Measurements from ENCODE around the gene MYH16. TPM values are rescaled to one million over a fixed set of nuclear protein-coding genes. Genes with fewer than 3 reads are reported as not detected.

Gene MYH16
- total and polyA plus RNA-seq, 10 donors, result not detected

- Histone ChIP-seq H3K4me3 (no peak overlapping the region), H3K4me1 (no peaks in the 10 kb centered on the region), H3K9me3 (no peaks in the 10 kb centered on the region), H3K27ac (no peak overlapping the region), H3K36me3 (no peaks in the 10 kb centered on the region), H3K27me3 (replicated peaks in 1 of 7) (no peaks in the 10 kb centered on the region)
- intact Hi-C loops (cut with DNase I; ENCODE audit: low total_unique reads), result no loop called here
- 75 to 93% (median 83%) methylated on average over 10 of the region's 10 CpGs for WGBS, 5 donors
- DNase-seq, result no peak
- TF ChIP-seq CTCF (IDR thresholded peaks at IDR 0.05 in 8 of 11, conservative IDR thresholded peaks at IDR 0.05 in 3 of 11) (no peak), POLR2A (IDR thresholded peaks at IDR 0.05) (no peak), POLR2AphosphoS5 (IDR thresholded peaks at IDR 0.05) (no peak)
These were observed 18.5 kb downstream of the MYH16 start for GRCh38 chr7:99290980-99291607.

DNA sequence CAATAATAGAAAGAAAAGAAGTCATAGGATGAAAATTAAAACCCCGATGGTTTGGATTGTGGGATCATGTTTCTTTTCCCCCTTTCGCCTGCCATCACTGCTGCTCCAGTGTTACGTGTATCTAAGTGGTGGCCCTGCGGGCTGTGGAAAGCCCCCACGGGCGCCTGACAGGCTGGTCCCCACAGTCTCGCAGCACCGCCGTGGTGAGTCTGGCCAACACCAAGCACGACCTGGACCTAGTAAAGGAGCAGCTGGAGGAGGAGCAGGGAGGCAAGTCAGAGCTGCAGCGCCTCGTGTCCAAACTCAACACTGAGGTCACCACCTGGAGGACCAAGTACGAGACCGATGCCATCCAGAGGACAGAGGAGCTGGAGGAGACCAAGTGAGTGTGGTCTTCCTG is 19.5 kb downstream of the MYH16 start:
- Histone ChIP-seq H3K9me3 (no peaks in the 10 kb centered on the region), H3K4me3 (no peak overlapping the region), H3K36me3 (no peaks in the 10 kb centered on the region), H3K27me3 (replicated peaks in 1 of 7) (no peaks in the 10 kb centered on the region), H3K4me1 (no peaks in the 10 kb centered on the region), H3K27ac (no peak overlapping the region)
- DNase-seq, result no peak
- TF ChIP-seq POLR2AphosphoS5 (IDR thresholded peaks at IDR 0.05) (no peak), POLR2A (IDR thresholded peaks at IDR 0.05) (no peak), CTCF (IDR thresholded peaks at IDR 0.05 in 8 of 11, conservative IDR thresholded peaks at IDR 0.05 in 3 of 11) (no peak)
- 88 to 96% (median 95%) methylated on average over 13 to 14 of the region's 14 CpGs for WGBS, 5 donors
- intact Hi-C loops (cut with DNase I; ENCODE audit: low total_unique reads), result no loop called here

- Histone ChIP-seq H3K4me1 (no peaks in the 10 kb centered on the region), H3K27me3 (replicated peaks in 1 of 7) (no peaks in the 10 kb centered on the region), H3K36me3 (no peaks in the 10 kb centered on the region), H3K4me3 (no peak overlapping the region), H3K27ac (no peak overlapping the region), H3K9me3 (no peaks in the 10 kb centered on the region)
- TF ChIP-seq POLR2AphosphoS5 (IDR thresholded peaks at IDR 0.05) (no peak), CTCF (IDR thresholded peaks at IDR 0.05 in 8 of 11, conservative IDR thresholded peaks at IDR 0.05 in 3 of 11) (no peak), POLR2A (IDR thresholded peaks at IDR 0.05) (no peak)
- 87 to 100% (median 100%) methylated on average over 1 of the region's 1 CpG for WGBS, 5 donors
- intact Hi-C loops (cut with DNase I; ENCODE audit: low total_unique reads), result no loop called here
- DNase-seq, result no peak
These were observed 20.5 kb downstream of the MYH16 start for GRCh38 chr7:99293167-99293566.

GRCh38 chr7:99293650-99294049 is 21.0 kb downstream of the MYH16 start:
- 74 to 86% (median 79%) methylated on average over 4 of the region's 4 CpGs for WGBS, 5 donors
- Histone ChIP-seq H3K27ac (no peak overlapping the region), H3K4me1 (no peaks in the 10 kb centered on the region), H3K9me3 (no peaks in the 10 kb centered on the region), H3K36me3 (no peaks in the 10 kb centered on the region), H3K27me3 (replicated peaks in 1 of 7) (no peaks in the 10 kb centered on the region), H3K4me3 (no peak overlapping the region)
- no peak for TF ChIP-seq POLR2AphosphoS5 (IDR thresholded peaks at IDR 0.05)
- no peak for TF ChIP-seq POLR2A (IDR thresholded peaks at IDR 0.05)
- DNase-seq, result no peak
- intact Hi-C loops (cut with DNase I; ENCODE audit: low total_unique reads), result no loop called here
